DOHH2 (cell line): ENCODE data around the gene AUNIP.

ENCODE experiments used
- H3F3A ChIP-seq: fragments of 200-600 bp; sonication (generic), shearing (Covaris generic); 2 replicates; pipeline ENCODE4 v1.6.0; 2016; ENCODE audit warnings: antibody characterized with exemption, mild to moderate bottlenecking; ENCODE audit not compliant: control insufficient read depth, insufficient read depth
- H3K27ac ChIP-seq: fragments of 200-600 bp; sonication (generic); 2 replicates; pipeline ENCODE4 v1.5.1; 2014; ENCODE audit warnings: low read depth, mild to moderate bottlenecking, low read length, moderate library complexity
- H3K27me3 ChIP-seq: fragments of 200-600 bp; sonication (generic); 2 replicates; pipeline ENCODE4 v1.6.1; 2014; ENCODE audit warnings: mild to moderate bottlenecking, low read length, mixed read lengths; ENCODE audit not compliant: control insufficient read depth
- H3K36me3 ChIP-seq: fragments of 200-600 bp; sonication (generic); 2 replicates; pipeline ENCODE4 v1.6.1; 2014; ENCODE audit warnings: mild to moderate bottlenecking, low read length, moderate library complexity, mixed read lengths; ENCODE audit not compliant: control insufficient read depth
- H3K4me1 ChIP-seq: fragments of 200-600 bp; sonication (generic); 2 replicates; pipeline ENCODE4 v1.6.1; 2014; ENCODE audit warnings: mild to moderate bottlenecking, low read length, mixed read lengths; ENCODE audit not compliant: control insufficient read depth
- H3K4me2 ChIP-seq: fragments of 200-600 bp; sonication (generic); 2 replicates; pipeline ENCODE4 v1.6.0; 2014; ENCODE audit warnings: mild to moderate bottlenecking, low read length, moderate library complexity
- H3K4me3 ChIP-seq: fragments of 200-600 bp; sonication (generic); 2 replicates; pipeline ENCODE4 v1.5.1; 2014; ENCODE audit warnings: mild to moderate bottlenecking, low read length, mixed read lengths
- H3K79me2 ChIP-seq: fragments of 200-600 bp; sonication (generic); 2 replicates; pipeline ENCODE4 v1.6.1; 2014; ENCODE audit warnings: mild to moderate bottlenecking, low read length, mixed read lengths; ENCODE audit not compliant: control insufficient read depth
- H3K9me2 ChIP-seq: fragments of 200-600 bp; sonication (generic); replicated peaks from 2 replicates; pipeline ENCODE4 v1.6.1; 2014; ENCODE audit warnings: mild to moderate bottlenecking, low read length, mixed read lengths; ENCODE audit not compliant: control insufficient read depth
- H3K9me3 ChIP-seq: fragments of 200-600 bp; sonication (generic); 2 replicates; pipeline ENCODE4 v1.6.1; 2014; ENCODE audit warnings: antibody characterized with exemption, low read length, mixed read lengths; ENCODE audit not compliant: control insufficient read depth, insufficient read depth
- H4K20me1 ChIP-seq: fragments of 200-600 bp; sonication (generic); 2 replicates; pipeline ENCODE4 v1.6.0; 2014; ENCODE audit warnings: low read depth, mild to moderate bottlenecking, antibody characterized with exemption, low read length, moderate library complexity; ENCODE audit not compliant: control insufficient read depth, insufficient read depth
- EZH2phosphoT487 ChIP-seq: fragments of 200-600 bp; sonication (generic); IDR thresholded peaks from 2 replicates; pipeline ENCODE4 v1.6.1; 2017; ENCODE audit warnings: borderline replicate concordance, mild to moderate bottlenecking, antibody characterized with exemption, low read length, moderate library complexity, mixed read lengths
- TF ChIP-seq, protein P1 (sequence below): fragments of 200-600 bp; sonication (generic); IDR thresholded peaks from one replicate; pipeline ENCODE4 v1.5.1; 2014; ENCODE audit warnings: antibody characterized with exemption, mild to moderate bottlenecking, low read depth, low read length; ENCODE audit not compliant: poor library complexity, severe bottlenecking

The AUNIP gene

DNA sequence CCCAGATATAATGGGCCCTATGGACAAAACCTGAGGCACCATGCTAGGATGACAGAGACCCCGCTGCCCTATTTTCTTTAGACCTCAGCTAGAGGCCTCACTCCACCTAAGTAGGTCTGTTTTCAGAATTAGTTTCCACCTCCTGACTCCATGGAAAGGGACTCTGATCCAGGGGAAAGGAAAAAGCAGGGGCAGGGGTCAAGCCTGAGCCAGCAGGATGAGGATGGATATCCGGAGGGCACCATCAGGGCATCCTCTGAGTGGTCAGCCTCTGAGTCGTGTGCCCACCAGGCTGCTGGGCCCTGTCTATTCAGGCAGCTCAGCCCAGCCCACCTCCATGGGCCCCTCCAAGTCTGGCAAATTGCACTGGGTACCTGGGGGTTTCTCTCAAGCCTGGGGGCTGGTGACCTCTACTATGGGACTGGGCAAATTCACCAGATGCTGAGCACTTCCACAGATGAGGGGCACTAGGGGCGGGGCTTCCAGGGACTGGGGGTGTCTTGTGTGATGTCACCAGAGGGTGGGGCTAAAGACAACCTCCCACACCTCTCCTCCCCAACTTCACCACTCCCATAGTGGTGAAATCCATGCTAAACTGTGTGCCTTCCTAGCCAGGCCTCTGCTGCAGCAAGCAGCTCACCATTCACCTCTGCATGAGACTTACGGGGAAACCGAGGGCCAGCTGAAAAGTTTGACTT lies 10.8 kb upstream of the AUNIP start:
- H3K79me2 ChIP-seq = no peaks in the 10 kb centered on the region
- H3K36me3 ChIP-seq = no peaks in the 10 kb centered on the region
- H3K9me2 ChIP-seq = no peaks in the 10 kb centered on the region
- no peaks in the 10 kb centered on the region for H3K9me3 ChIP-seq
- H3K27ac ChIP-seq = no peak overlapping the region
- no peak overlapping the region for H3K4me3 ChIP-seq
- 0 out of 2 replicates have a peak, but pooled peaks cover 2% of the 10 kb centered on the region for H3F3A ChIP-seq
- no peak for TF ChIP-seq EZH2phosphoT487
- TF ChIP-seq, protein P1, sequence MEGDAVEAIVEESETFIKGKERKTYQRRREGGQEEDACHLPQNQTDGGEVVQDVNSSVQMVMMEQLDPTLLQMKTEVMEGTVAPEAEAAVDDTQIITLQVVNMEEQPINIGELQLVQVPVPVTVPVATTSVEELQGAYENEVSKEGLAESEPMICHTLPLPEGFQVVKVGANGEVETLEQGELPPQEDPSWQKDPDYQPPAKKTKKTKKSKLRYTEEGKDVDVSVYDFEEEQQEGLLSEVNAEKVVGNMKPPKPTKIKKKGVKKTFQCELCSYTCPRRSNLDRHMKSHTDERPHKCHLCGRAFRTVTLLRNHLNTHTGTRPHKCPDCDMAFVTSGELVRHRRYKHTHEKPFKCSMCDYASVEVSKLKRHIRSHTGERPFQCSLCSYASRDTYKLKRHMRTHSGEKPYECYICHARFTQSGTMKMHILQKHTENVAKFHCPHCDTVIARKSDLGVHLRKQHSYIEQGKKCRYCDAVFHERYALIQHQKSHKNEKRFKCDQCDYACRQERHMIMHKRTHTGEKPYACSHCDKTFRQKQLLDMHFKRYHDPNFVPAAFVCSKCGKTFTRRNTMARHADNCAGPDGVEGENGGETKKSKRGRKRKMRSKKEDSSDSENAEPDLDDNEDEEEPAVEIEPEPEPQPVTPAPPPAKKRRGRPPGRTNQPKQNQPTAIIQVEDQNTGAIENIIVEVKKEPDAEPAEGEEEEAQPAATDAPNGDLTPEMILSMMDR = no peak
- H3K4me2 ChIP-seq = no peak overlapping the region
- H4K20me1 ChIP-seq = no peaks in the 10 kb centered on the region
- peaks cover 43% of the 10 kb centered on the region for H3K4me1 ChIP-seq
- peaks cover 3% of the 10 kb centered on the region; the same call in 1 of the 2 replicates for H3K27me3 ChIP-seq

DNA sequence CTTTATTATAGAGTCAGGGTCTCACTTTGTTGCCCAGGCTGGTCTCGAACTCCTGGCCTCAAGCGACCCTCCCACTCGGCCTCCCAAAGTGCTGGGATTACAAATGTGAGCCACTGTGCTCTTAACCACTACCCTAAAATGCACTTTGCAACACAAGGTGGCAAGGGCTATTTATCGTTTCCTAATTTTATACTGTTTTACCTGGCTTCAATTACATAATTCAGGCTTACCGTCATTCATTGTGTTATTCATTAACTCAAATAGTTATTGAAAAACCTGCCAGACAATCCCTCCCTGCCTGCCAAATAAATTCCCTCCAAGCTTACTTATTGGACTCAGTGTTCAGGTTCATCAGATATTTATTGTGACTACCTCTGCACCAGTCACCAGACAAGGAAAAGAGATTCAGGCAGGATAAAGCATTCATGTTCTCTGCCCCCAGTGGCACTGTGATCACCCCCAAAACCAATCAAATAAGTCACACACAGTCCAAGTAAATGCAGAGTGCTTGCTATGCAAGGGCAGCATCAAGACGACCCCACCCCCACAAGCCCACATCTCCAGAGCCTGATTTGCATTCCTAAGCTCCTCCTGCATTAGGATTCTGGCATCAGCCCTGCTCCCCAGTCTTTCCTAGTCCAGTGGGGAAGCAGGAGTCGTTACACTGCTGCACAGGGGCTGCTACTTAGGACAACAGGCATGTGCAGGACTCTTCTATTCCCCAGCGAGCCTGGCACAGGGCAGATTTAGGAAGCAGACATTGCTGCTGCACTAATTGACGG lies 8.1 kb upstream of the AUNIP start:
- no peaks in the 10 kb centered on the region for H4K20me1 ChIP-seq
- no peaks in the 10 kb centered on the region for H3F3A ChIP-seq
- TF ChIP-seq, protein P1 = no peak
- no peak for TF ChIP-seq EZH2phosphoT487
- H3K4me2 ChIP-seq = no peak overlapping the region
- H3K4me3 ChIP-seq = no peak overlapping the region
- H3K9me3 ChIP-seq = no peaks in the 10 kb centered on the region
- H3K36me3 ChIP-seq = no peaks in the 10 kb centered on the region
- no peaks in the 10 kb centered on the region for H3K9me2 ChIP-seq
- H3K27ac ChIP-seq = no peak overlapping the region
- H3K4me1 ChIP-seq = peaks cover 22% of the 10 kb centered on the region
- no peaks in the 10 kb centered on the region for H3K79me2 ChIP-seq
- no peaks in the 10 kb centered on the region for H3K27me3 ChIP-seq

DNA sequence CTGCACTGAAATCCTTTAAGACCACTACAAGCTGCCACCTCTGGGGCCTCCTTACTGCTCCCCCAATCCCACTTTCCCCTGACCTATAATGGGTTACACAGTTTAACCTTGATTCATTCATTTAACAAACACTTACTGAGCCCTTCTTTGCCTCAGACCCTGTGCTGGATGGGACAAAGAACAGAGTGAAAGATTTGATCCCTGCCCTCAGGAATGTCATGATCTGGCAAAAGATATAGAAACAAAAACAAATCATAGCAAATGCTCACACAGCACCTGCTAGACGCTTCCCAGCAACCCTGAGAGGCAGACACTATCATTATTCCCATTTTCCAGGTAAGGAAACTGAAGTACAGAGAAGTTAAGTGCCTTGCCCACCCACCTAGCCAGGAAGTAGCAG lies 7.0 kb upstream of the AUNIP start:
- H3K4me1 ChIP-seq = peaks cover 15% of the 10 kb centered on the region
- TF ChIP-seq, protein P1 = no peak
- no peak for TF ChIP-seq EZH2phosphoT487
- no peaks in the 10 kb centered on the region for H3K36me3 ChIP-seq
- H3K79me2 ChIP-seq = no peaks in the 10 kb centered on the region
- no peak overlapping the region for H3K4me3 ChIP-seq
- H3K9me3 ChIP-seq = no peaks in the 10 kb centered on the region
- H4K20me1 ChIP-seq = no peaks in the 10 kb centered on the region
- no peaks in the 10 kb centered on the region for H3K27me3 ChIP-seq
- H3F3A ChIP-seq = no peaks in the 10 kb centered on the region
- no peaks in the 10 kb centered on the region for H3K9me2 ChIP-seq
- H3K4me2 ChIP-seq = no peak overlapping the region
- H3K27ac ChIP-seq = no peak overlapping the region
